WERI-Rb-1 (cell line): Measurements from ENCODE around the gene SLC6A2.

Experiments
- DNase-seq: peaks from one replicate; pipeline ENCODE4 v3.0.0-alpha.2; 2020
- H3K27ac ChIP-seq: fragments of 250-450 bp; sonication (Bioruptor Pico); 2 replicates; pipeline ENCODE4 v1.5.1; 2020; ENCODE audit warnings: mild to moderate bottlenecking, moderate library complexity
- H3K27me3 ChIP-seq: fragments of 250-450 bp; sonication (Bioruptor Pico); 2 replicates; pipeline ENCODE4 v1.5.1; 2021; ENCODE audit warnings: mild to moderate bottlenecking, low read depth, moderate library complexity; ENCODE audit not compliant: insufficient read depth, severe bottlenecking
- H3K36me3 ChIP-seq: fragments of 250-450 bp; sonication (Bioruptor Pico); 2 replicates; pipeline ENCODE4 v1.5.1; 2020; ENCODE audit warnings: mild to moderate bottlenecking, moderate library complexity
- H3K4me3 ChIP-seq: 2 replicates; pipeline ENCODE4 v1.5.1; 2011; ENCODE audit warnings: low read depth, mild to moderate bottlenecking, control low read depth, low read length
- H3K9me3 ChIP-seq: fragments of 250-450 bp; sonication (Bioruptor Pico); 2 replicates; pipeline ENCODE4 v1.5.1; 2021; ENCODE audit warnings: mild to moderate bottlenecking, moderate library complexity; ENCODE audit not compliant: severe bottlenecking
- CTCF ChIP-seq: IDR thresholded peaks from 2 replicates; pipeline ENCODE4 v1.5.1; 2011; ENCODE audit warnings: low read depth, mild to moderate bottlenecking, control low read depth, inconsistent platforms, low read length

Gene SLC6A2

DNA sequence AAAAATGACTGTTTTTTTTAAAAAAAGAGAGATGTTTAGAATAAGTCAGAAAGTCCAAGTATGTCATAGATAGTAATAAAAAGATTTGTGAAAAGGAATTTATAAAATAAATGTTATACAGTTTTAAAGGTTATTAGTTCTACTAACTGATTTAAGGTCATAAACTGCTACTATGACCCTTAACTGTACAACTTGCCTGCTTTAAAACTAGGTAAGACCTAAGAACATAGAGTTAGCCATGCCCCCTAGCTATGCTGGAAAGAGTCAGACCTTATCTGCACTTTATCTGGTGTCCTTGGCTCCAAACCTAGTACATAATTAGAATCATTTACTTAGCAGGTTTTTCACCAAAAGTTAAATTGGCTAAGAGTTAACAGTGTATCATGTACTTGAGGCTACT, 23.5 kb upstream of the SLC6A2 start:
- H3K27ac ChIP-seq, result no peak overlapping the region
- no peaks in the 10 kb centered on the region for H3K9me3 ChIP-seq
- DNase-seq, result no peak
- H3K4me3 ChIP-seq, result no peak overlapping the region
- no peak for TF ChIP-seq CTCF
- no peaks in the 10 kb centered on the region for H3K36me3 ChIP-seq
- no peaks in the 10 kb centered on the region for H3K27me3 ChIP-seq

DNA sequence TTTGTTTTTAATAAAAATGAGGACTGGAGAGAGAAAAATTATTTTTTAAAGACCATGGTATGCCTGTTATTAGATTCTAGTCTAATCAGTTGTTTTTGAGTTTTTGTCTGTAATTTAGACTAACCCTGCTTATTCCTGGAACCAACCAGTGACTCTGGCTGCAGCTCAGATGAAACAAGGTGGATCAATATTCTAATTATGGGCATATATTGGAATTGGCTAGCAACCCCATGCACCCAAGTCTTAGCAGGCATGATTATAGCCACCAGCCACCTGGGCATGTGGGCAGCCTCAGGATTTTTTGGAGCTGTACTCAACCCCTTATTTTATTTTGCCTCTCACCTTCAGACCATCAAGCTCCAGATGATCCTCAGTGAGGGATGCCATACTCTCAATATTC, 21.6 kb upstream of the SLC6A2 start:
- Histone ChIP-seq H3K36me3 (no peaks in the 10 kb centered on the region), H3K27me3 (no peaks in the 10 kb centered on the region), H3K4me3 (no peak overlapping the region), H3K27ac (no peak overlapping the region), H3K9me3 (no peaks in the 10 kb centered on the region)
- no peak for TF ChIP-seq CTCF
- no peak for DNase-seq

GRCh38 chr16:55638256-55638655, 17.5 kb upstream of the SLC6A2 start:
- DNase-seq, result no peak
- H3K9me3 ChIP-seq, result no peaks in the 10 kb centered on the region
- no peak for TF ChIP-seq CTCF
- H3K27me3 ChIP-seq, result no peaks in the 10 kb centered on the region
- H3K36me3 ChIP-seq, result no peaks in the 10 kb centered on the region
- H3K27ac ChIP-seq, result no peak overlapping the region
- no peak overlapping the region for H3K4me3 ChIP-seq

DNA sequence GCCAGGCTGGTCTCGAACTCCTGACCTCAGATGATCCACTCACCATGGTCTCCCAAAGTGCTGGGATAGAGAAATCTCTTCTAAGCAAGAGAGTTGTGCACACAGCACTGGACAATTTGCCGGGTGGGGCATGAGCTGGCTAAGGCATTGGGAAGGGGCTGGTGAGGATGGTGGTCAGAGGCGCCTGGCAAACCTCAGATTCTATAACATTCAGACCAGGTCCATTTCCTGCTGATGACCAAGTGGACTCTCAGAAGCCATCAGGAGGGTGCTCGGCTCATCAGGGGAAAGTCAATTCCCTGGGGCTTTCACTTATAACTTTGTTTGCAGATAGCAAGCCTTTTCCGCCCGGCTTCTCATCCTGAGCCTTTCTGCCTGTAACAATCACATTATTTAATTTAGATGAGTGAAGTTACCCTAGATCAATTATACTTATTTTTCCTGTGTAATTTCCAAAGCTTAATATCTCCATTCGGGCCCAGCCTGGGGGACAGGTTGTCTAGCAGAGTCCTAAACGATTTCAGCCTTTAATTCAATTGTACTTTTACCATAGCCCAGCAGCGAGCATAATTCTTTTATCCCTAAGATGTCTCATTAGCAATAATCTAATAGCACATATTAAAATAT, 15.0 kb upstream of the SLC6A2 start:
- TF ChIP-seq CTCF, result no peak
- no peak for DNase-seq
- H3K27ac ChIP-seq, result no peak overlapping the region

DNA sequence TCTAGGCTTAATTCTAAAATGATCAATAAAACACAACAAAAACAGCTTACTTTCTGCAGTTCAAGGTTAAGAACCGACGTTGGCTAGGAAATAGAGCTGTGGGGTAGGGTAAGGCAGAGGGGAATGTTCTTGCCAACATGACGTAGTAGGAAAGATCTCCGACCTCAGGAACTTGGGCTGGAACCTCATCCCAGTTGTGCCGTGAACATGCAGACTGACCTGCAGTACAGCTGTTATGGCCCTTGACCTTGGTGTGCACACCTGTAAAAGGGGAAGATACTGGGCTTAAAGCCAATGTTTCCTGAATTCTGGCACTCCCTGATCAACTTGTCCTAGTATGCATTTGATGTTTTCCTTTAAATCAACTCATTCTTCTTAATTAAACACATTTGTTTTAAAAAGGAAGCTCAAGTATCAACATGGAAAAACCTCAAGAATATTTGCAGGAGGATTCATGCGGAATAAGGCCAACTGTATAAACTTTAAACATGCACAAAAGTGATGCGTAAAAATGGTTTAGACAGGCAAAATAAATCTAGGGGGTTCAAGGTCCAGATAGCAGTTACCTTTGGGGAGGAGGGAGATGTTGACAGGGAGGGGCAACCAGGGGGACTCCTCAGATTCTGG, 14.2 kb upstream of the SLC6A2 start:
- TF ChIP-seq CTCF, result no peak
- H3K27me3 ChIP-seq, result no peaks in the 10 kb centered on the region
- DNase-seq, result no peak

More for the DNA sequence above, 15.0 kb upstream of the SLC6A2 start:
- H3K9me3 ChIP-seq, result no peaks in the 10 kb centered on the region
- H3K36me3 ChIP-seq, result no peaks in the 10 kb centered on the region
- H3K4me3 ChIP-seq, result no peak overlapping the region
- H3K27me3 ChIP-seq, result no peaks in the 10 kb centered on the region

DNA sequence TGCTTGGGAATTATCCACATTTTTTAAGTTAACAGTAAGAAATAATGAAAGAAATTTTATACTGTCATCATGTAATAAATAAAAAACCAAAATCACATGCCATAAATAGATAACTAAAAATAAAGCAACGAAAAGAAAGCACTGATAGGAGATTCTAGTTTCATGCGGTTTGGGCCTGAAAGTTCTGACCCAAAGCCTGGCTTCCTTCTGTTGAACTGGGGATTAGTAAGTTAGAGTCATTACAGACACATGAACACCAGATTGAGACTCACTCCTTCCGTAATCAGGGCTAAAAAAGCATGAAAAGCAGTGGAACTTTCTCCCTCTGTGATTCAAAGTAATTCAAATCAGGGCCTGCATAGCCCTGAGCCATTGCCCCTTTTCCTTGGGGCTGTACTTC, 13.2 kb upstream of the SLC6A2 start:
- no peaks in the 10 kb centered on the region for H3K36me3 ChIP-seq
- H3K27me3 ChIP-seq, result no peaks in the 10 kb centered on the region
- H3K9me3 ChIP-seq, result no peaks in the 10 kb centered on the region
- TF ChIP-seq CTCF, result no peak
- DNase-seq, result no peak
- no peak overlapping the region for H3K4me3 ChIP-seq
- H3K27ac ChIP-seq, result no peak overlapping the region

More for the DNA sequence above, 14.2 kb upstream of the SLC6A2 start:
- Histone ChIP-seq H3K36me3 (no peaks in the 10 kb centered on the region), H3K27ac (no peak overlapping the region), H3K4me3 (no peak overlapping the region), H3K9me3 (no peaks in the 10 kb centered on the region)
